ENCODE results near the gene HIF3A.

Gene HIF3A

GRCh38 chr19:46339446-46339845 is 42.6 kb downstream of the HIF3A start:
- H3K4ac ChIP-seq (ENCODE audit: low read length), result peak overlapping the region; percentile 3
- H3K4me3 ChIP-seq (ENCODE audit: low read length in 2 of 2), result no peak overlapping the region
- no CpG with 5 or more reads among the region's 10 CpGs for WGBS, 2 donors (ENCODE audit: extremely low coverage in 2 of 2, insufficient read length in 2 of 2, insufficient replicate concordance in 1 of 2)
- H2BK12ac ChIP-seq (ENCODE audit: low read length), result no peak overlapping the region
- peak overlapping the region; percentile 68 for H2AFZ ChIP-seq (ENCODE audit: low read length)
- no peak overlapping the region for H4K91ac ChIP-seq (ENCODE audit: low read depth, low read length, poor library complexity)
- H3K18ac ChIP-seq (ENCODE audit: low read length), result peak overlapping the region; percentile 7
- H3K27me3 ChIP-seq (ENCODE audit: control insufficient read depth in 3 of 3, insufficient read depth in 3 of 3, low read depth in 1 of 3, low read length in 3 of 3), result no peaks in the 10 kb centered on the region
- H3K4me2 ChIP-seq (ENCODE audit: insufficient read depth, low read length, poor library complexity, severe bottlenecking), result no peak overlapping the region
- no peak for DNase-seq (ENCODE audit: low spot score)
- peak overlapping the region; percentile 19 for H2BK5ac ChIP-seq (ENCODE audit: low read length)
- no peak overlapping the region for H2BK15ac ChIP-seq (ENCODE audit: low read length)
- peak overlapping the region; percentile 25 for H2AK5ac ChIP-seq (ENCODE audit: low read depth, low read length)
- peaks cover 6 to 9% of the 10 kb centered on the region in 2 donors for H3K4me1 ChIP-seq (ENCODE audit: control insufficient read depth in 2 of 2, insufficient read depth in 1 of 2, low read depth in 1 of 2, low read length in 2 of 2)
- H3K9me3 ChIP-seq (replicated peaks in 1 of 2; ENCODE audit: control insufficient read depth in 2 of 2, insufficient read depth in 1 of 2, low read depth in 1 of 2, low read length in 2 of 2), result peaks cover 0 to 2% of the 10 kb centered on the region in 2 donors
- no peak overlapping the region for H3K27ac ChIP-seq (replicated peaks; ENCODE audit: low read length)
- no peak overlapping the region for H2BK120ac ChIP-seq (ENCODE audit: low read depth, low read length)
- no peak overlapping the region for H3K14ac ChIP-seq (ENCODE audit: low read length)
- H4K8ac ChIP-seq (ENCODE audit: low read depth, low read length), result no peak overlapping the region
- no peak overlapping the region for H3K9ac ChIP-seq (ENCODE audit: low read depth, low read length, poor library complexity)
- peaks cover 0 to 6% of the 10 kb centered on the region in 2 donors for H3K36me3 ChIP-seq (replicated peaks in 1 of 2; ENCODE audit: control insufficient read depth in 2 of 2, insufficient read depth in 2 of 2, low read length in 2 of 2)
- H3K23ac ChIP-seq (ENCODE audit: low read depth, low read length, poor library complexity), result no peak overlapping the region
- H3K79me1 ChIP-seq (ENCODE audit: low read depth, low read length), result no peaks in the 10 kb centered on the region

- WGBS, 2 donors (ENCODE audit: extremely low coverage in 2 of 2, insufficient read length in 2 of 2, insufficient replicate concordance in 1 of 2), result no CpG with 5 or more reads among the region's 11 CpGs
- DNase-seq (ENCODE audit: low spot score), result no peak
Observed at GRCh38 chr19:46340051-46340659, 43.3 kb downstream of the HIF3A start.

GRCh38 chr19:46341937-46342336 is 45.1 kb downstream of the HIF3A start:
- no peak overlapping the region for H3K4me2 ChIP-seq (ENCODE audit: insufficient read depth, low read length, poor library complexity, severe bottlenecking)
- peaks cover 9% of the 10 kb centered on the region in 2 donors for H3K4me1 ChIP-seq (ENCODE audit: control insufficient read depth in 2 of 2, insufficient read depth in 1 of 2, low read depth in 1 of 2, low read length in 2 of 2)
- no peaks in the 10 kb centered on the region for H3K79me1 ChIP-seq (ENCODE audit: low read depth, low read length)
- H4K8ac ChIP-seq (ENCODE audit: low read depth, low read length), result no peak overlapping the region
- H3K9me3 ChIP-seq (replicated peaks in 1 of 2; ENCODE audit: control insufficient read depth in 2 of 2, insufficient read depth in 1 of 2, low read depth in 1 of 2, low read length in 2 of 2), result peaks cover 0 to 2% of the 10 kb centered on the region in 2 donors
- no peak overlapping the region for H3K27ac ChIP-seq (replicated peaks; ENCODE audit: low read length)
- no peak overlapping the region for H2BK5ac ChIP-seq (ENCODE audit: low read length)
- no peak overlapping the region for H3K9ac ChIP-seq (ENCODE audit: low read depth, low read length, poor library complexity)
- H3K4me3 ChIP-seq (ENCODE audit: low read length in 2 of 2), result no peak overlapping the region
- H2AK5ac ChIP-seq (ENCODE audit: low read depth, low read length), result no peak overlapping the region
- no peak overlapping the region for H3K4ac ChIP-seq (ENCODE audit: low read length)
- no peak overlapping the region for H3K23ac ChIP-seq (ENCODE audit: low read depth, low read length, poor library complexity)
- H2AFZ ChIP-seq (ENCODE audit: low read length), result no peak overlapping the region
- H2BK12ac ChIP-seq (ENCODE audit: low read length), result no peak overlapping the region
- H3K14ac ChIP-seq (ENCODE audit: low read length), result no peak overlapping the region
- H2BK15ac ChIP-seq (ENCODE audit: low read length), result no peak overlapping the region
- no peaks in the 10 kb centered on the region for H3K27me3 ChIP-seq (ENCODE audit: control insufficient read depth in 3 of 3, insufficient read depth in 3 of 3, low read depth in 1 of 3, low read length in 3 of 3)
- WGBS, 2 donors (ENCODE audit: extremely low coverage in 2 of 2, insufficient read length in 2 of 2, insufficient replicate concordance in 1 of 2), result no CpG with 5 or more reads among the region's 3 CpGs
- no peak for DNase-seq (ENCODE audit: low spot score)
- peaks cover 0 to 6% of the 10 kb centered on the region in 2 donors for H3K36me3 ChIP-seq (replicated peaks in 1 of 2; ENCODE audit: control insufficient read depth in 2 of 2, insufficient read depth in 2 of 2, low read length in 2 of 2)
- H4K91ac ChIP-seq (ENCODE audit: low read depth, low read length, poor library complexity), result no peak overlapping the region
- no peak overlapping the region for H3K18ac ChIP-seq (ENCODE audit: low read length)
- no peak overlapping the region for H2BK120ac ChIP-seq (ENCODE audit: low read depth, low read length)

More at GRCh38 chr19:46340051-46340659, 43.3 kb downstream of the HIF3A start:
- no peak overlapping the region for H3K4ac ChIP-seq (ENCODE audit: low read length)
- peaks cover 6 to 9% of the 10 kb centered on the region in 2 donors for H3K4me1 ChIP-seq (ENCODE audit: control insufficient read depth in 2 of 2, insufficient read depth in 1 of 2, low read depth in 1 of 2, low read length in 2 of 2)
- H3K27ac ChIP-seq (replicated peaks; ENCODE audit: low read length), result no peak overlapping the region
- H2AFZ ChIP-seq (ENCODE audit: low read length), result no peak overlapping the region
- H2BK15ac ChIP-seq (ENCODE audit: low read length), result no peak overlapping the region
- peak overlapping the region; percentile 19 for H2BK5ac ChIP-seq (ENCODE audit: low read length)
- no peak overlapping the region for H3K4me3 ChIP-seq (ENCODE audit: low read length in 2 of 2)
- H4K8ac ChIP-seq (ENCODE audit: low read depth, low read length), result no peak overlapping the region
- peaks cover 0 to 2% of the 10 kb centered on the region in 2 donors for H3K9me3 ChIP-seq (replicated peaks in 1 of 2; ENCODE audit: control insufficient read depth in 2 of 2, insufficient read depth in 1 of 2, low read depth in 1 of 2, low read length in 2 of 2)
- no peak overlapping the region for H3K4me2 ChIP-seq (ENCODE audit: insufficient read depth, low read length, poor library complexity, severe bottlenecking)
- H2BK12ac ChIP-seq (ENCODE audit: low read length), result no peak overlapping the region
- no peak overlapping the region for H4K91ac ChIP-seq (ENCODE audit: low read depth, low read length, poor library complexity)
- no peak overlapping the region for H3K14ac ChIP-seq (ENCODE audit: low read length)
- no peak overlapping the region for H2AK5ac ChIP-seq (ENCODE audit: low read depth, low read length)
- H3K23ac ChIP-seq (ENCODE audit: low read depth, low read length, poor library complexity), result no peak overlapping the region
- no peak overlapping the region for H3K9ac ChIP-seq (ENCODE audit: low read depth, low read length, poor library complexity)
- peaks cover 0 to 6% of the 10 kb centered on the region in 2 donors for H3K36me3 ChIP-seq (replicated peaks in 1 of 2; ENCODE audit: control insufficient read depth in 2 of 2, insufficient read depth in 2 of 2, low read length in 2 of 2)
- H3K18ac ChIP-seq (ENCODE audit: low read length), result no peak overlapping the region
- no peaks in the 10 kb centered on the region for H3K79me1 ChIP-seq (ENCODE audit: low read depth, low read length)
- no peaks in the 10 kb centered on the region for H3K27me3 ChIP-seq (ENCODE audit: control insufficient read depth in 3 of 3, insufficient read depth in 3 of 3, low read depth in 1 of 3, low read length in 3 of 3)
- H2BK120ac ChIP-seq (ENCODE audit: low read depth, low read length), result no peak overlapping the region

- Histone ChIP-seq H3K4me1 (ENCODE audit: control insufficient read depth in 2 of 2, insufficient read depth in 1 of 2, low read depth in 1 of 2, low read length in 2 of 2) (peaks cover 2 to 14% of the 10 kb centered on the region in 2 donors), H3K9me3 (replicated peaks in 1 of 2; ENCODE audit: control insufficient read depth in 2 of 2, insufficient read depth in 1 of 2, low read depth in 1 of 2, low read length in 2 of 2) (no peaks in the 10 kb centered on the region), H3K27ac (replicated peaks; ENCODE audit: low read length) (no peak overlapping the region), H3K4ac (ENCODE audit: low read length) (no peak overlapping the region), H3K4me2 (ENCODE audit: insufficient read depth, low read length, poor library complexity, severe bottlenecking) (no peak overlapping the region), H2BK5ac (ENCODE audit: low read length) (no peak overlapping the region), H2AK5ac (ENCODE audit: low read depth, low read length) (no peak overlapping the region), H4K91ac (ENCODE audit: low read depth, low read length, poor library complexity) (no peak overlapping the region), H3K23ac (ENCODE audit: low read depth, low read length, poor library complexity) (no peak overlapping the region), H2AFZ (ENCODE audit: low read length) (no peak overlapping the region), H3K79me1 (ENCODE audit: low read depth, low read length) (peaks cover 7% of the 10 kb centered on the region), H3K4me3 (ENCODE audit: low read length in 2 of 2) (no peak overlapping the region), H3K27me3 (ENCODE audit: control insufficient read depth in 3 of 3, insufficient read depth in 3 of 3, low read depth in 1 of 3, low read length in 3 of 3) (no peaks in the 10 kb centered on the region), H2BK120ac (ENCODE audit: low read depth, low read length) (no peak overlapping the region), H2BK15ac (ENCODE audit: low read length) (no peak overlapping the region), H4K8ac (ENCODE audit: low read depth, low read length) (no peak overlapping the region), H3K14ac (ENCODE audit: low read length) (no peak overlapping the region), H3K36me3 (replicated peaks in 1 of 2; ENCODE audit: control insufficient read depth in 2 of 2, insufficient read depth in 2 of 2, low read length in 2 of 2) (peaks cover 8 to 11% of the 10 kb centered on the region in 2 donors), H2BK12ac (ENCODE audit: low read length) (no peak overlapping the region), H3K18ac (ENCODE audit: low read length) (no peak overlapping the region), H3K9ac (ENCODE audit: low read depth, low read length, poor library complexity) (no peak overlapping the region)
- WGBS, 2 donors (ENCODE audit: extremely low coverage in 2 of 2, insufficient read length in 2 of 2, insufficient replicate concordance in 1 of 2), result no CpG with 5 or more reads among the region's 1 CpG
- DNase-seq (ENCODE audit: low spot score), result no peak
Observed at GRCh38 chr19:46344363-46344762, 47.5 kb downstream of the HIF3A start.
